GM12878 (cell line): ENCODE measurements around the gene PTPRN2. TPM values are rescaled to one million over a fixed set of nuclear protein-coding genes. Genes with fewer than 3 reads are reported as not detected.

Experiments
- ATAC-seq: fragments of 200-7000 bp; cut with Tn5 transposase; 3 replicates; pipeline ENCODE4 v1.9.1; 2020; ENCODE audit warnings: mild to moderate bottlenecking, moderate library complexity
- BruUV-seq: library from RNA; stranded (reverse); fragments of 400-500 nt; replicated peaks from 2 replicates; lab custom pipeline; 2021; lab: Mats Ljungman, UMichigan
- CTCF ChIA-PET: fragments of 300-600 bp; sonication (Branson Sonifier 250); formaldehyde crosslinking; extraction: SDS; loops from one replicate; lab custom pipeline; 2021; ENCODE audit warnings: inconsistent platforms; lab: Yijun Ruan, JAX
- POLR2A ChIA-PET: fragments of 350-600 bp; formaldehyde crosslinking; extraction: SDS; loops from one replicate; lab custom pipeline; 2021; ENCODE audit warnings: inconsistent platforms; lab: Charles Lee
- RAD21 ChIA-PET: fragments of 300-600 bp; sonication (Branson Sonifier 250); formaldehyde crosslinking; loops from one replicate; lab custom pipeline; 2023; ENCODE audit warnings: antibody characterized with exemption; ENCODE audit not compliant: unreplicated experiment; lab: Charles Lee
- SMC1A ChIA-PET: fragments of 300-600 bp; sonication (Branson Sonifier 250); formaldehyde crosslinking; loops from one replicate; lab custom pipeline; 2023; ENCODE audit not compliant: unreplicated experiment, uncharacterized antibody; lab: Charles Lee
- DNase-seq: peaks from one replicate; pipeline ENCODE4 v3.0.0-alpha.2; 2011; ENCODE audit warnings: low read depth, low spot score
- FAIRE-seq: peaks from 3 replicates; lab custom pipeline; 2011; peaks lifted over from hg19 to GRCh38; lab: Jason Lieb, UNC
- H2AFZ ChIP-seq: 2 replicates; pipeline ENCODE4 v1.6.0; 2011; ENCODE audit warnings: low read depth, low read length, control low read depth; ENCODE audit not compliant: control insufficient read depth
- H3K27ac ChIP-seq: 2 replicates; pipeline ENCODE4 v1.5.1; 2011; ENCODE audit warnings: control low read depth; ENCODE audit not compliant: control insufficient read depth, insufficient read depth
- H3K27me3 ChIP-seq, 2 experiments: replicated peaks in 1 of 2; 2 replicates each; pipeline versions ENCODE4 v1.6.0 to v1.6.1; 2011; ENCODE audit warnings: low read length in 1 of 2; ENCODE audit not compliant: control insufficient read depth in 2 of 2, insufficient read depth in 2 of 2
- H3K36me3 ChIP-seq, 2 experiments: 2 replicates each; pipeline ENCODE4 v1.5.1; 2011; ENCODE audit warnings: low read length in 1 of 2; ENCODE audit not compliant: control insufficient read depth in 2 of 2, insufficient read depth in 2 of 2
- H3K4me1 ChIP-seq: 2 replicates; pipeline ENCODE4 v1.6.1; 2011; ENCODE audit warnings: mild to moderate bottlenecking, low read length, moderate library complexity, mixed read lengths; ENCODE audit not compliant: control insufficient read depth, insufficient read depth
- H3K4me2 ChIP-seq: 2 replicates; pipeline ENCODE4 v1.6.0; 2011; ENCODE audit warnings: control low read depth; ENCODE audit not compliant: control insufficient read depth, insufficient read depth
- H3K4me3 ChIP-seq: fragments of 200-600 bp; sonication (generic); 2 replicates; pipeline ENCODE4 v1.5.1; 2016
- H3K79me2 ChIP-seq: 2 replicates; pipeline ENCODE4 v1.6.0; 2011; ENCODE audit warnings: low read length; ENCODE audit not compliant: control insufficient read depth, insufficient read depth
- H3K9ac ChIP-seq: 2 replicates; pipeline ENCODE4 v1.8.0; 2011; ENCODE audit warnings: low read length, control low read depth, mixed read lengths; ENCODE audit not compliant: control insufficient read depth, insufficient read depth
- H3K9me3 ChIP-seq: replicated peaks from 3 replicates; pipeline ENCODE4 v1.5.1; 2011; ENCODE audit warnings: mild to moderate bottlenecking, low read length; ENCODE audit not compliant: control insufficient read depth, insufficient read depth
- H4K20me1 ChIP-seq: 2 replicates; pipeline ENCODE4 v1.6.0; 2011; ENCODE audit not compliant: control insufficient read depth, insufficient read depth
- BACH1 ChIP-seq: fragments of 450-650 bp; IDR thresholded peaks from 2 replicates; pipeline ENCODE4 v1.6.1; 2017; ENCODE audit warnings: mild to moderate bottlenecking, borderline replicate concordance
- BCL11A ChIP-seq: IDR thresholded peaks from 2 replicates; pipeline ENCODE4 v1.6.1; 2011; ENCODE audit warnings: low read depth, low read length
- BRCA1 ChIP-seq: IDR thresholded peaks from 2 replicates; pipeline ENCODE4 v1.6.1; 2011; ENCODE audit warnings: low read depth, low read length, improper control_type of control experiment
- ETV6 ChIP-seq, 2 experiments: fragments of 450-650 bp in 1 of 2; IDR thresholded peaks in 1 of 2; conservative IDR thresholded peaks in 1 of 2; 2 replicates each; pipeline ENCODE4 v1.6.1; 2014; ENCODE audit warnings: antibody characterized with exemption in 1 of 2, borderline replicate concordance in 1 of 2, low read depth in 1 of 2, mild to moderate bottlenecking in 1 of 2, moderate library complexity in 1 of 2
- FOXM1 ChIP-seq: IDR thresholded peaks from 2 replicates; pipeline ENCODE4 v1.6.1; 2012; ENCODE audit warnings: low read depth, mild to moderate bottlenecking, inconsistent platforms, low read length, moderate library complexity
- HCFC1 ChIP-seq: fragments of 150-350 bp; IDR thresholded peaks from 2 replicates; pipeline ENCODE4 v1.6.1; 2014; ENCODE audit warnings: low read length
- HSF1 ChIP-seq: fragments of 150-350 bp; IDR thresholded peaks from 2 replicates; pipeline ENCODE4 v1.6.1; 2014; ENCODE audit warnings: mild to moderate bottlenecking, low read depth, low read length
- IKZF1 ChIP-seq: fragments of 450-650 bp; conservative IDR thresholded peaks from 2 replicates; pipeline ENCODE4 v1.6.1; 2017; ENCODE audit warnings: antibody characterized with exemption, mild to moderate bottlenecking
- IRF3 ChIP-seq: fragments of 450-650 bp; IDR thresholded peaks from 2 replicates; pipeline ENCODE4 v1.6.1; 2014; ENCODE audit warnings: mild to moderate bottlenecking
- MTA2 ChIP-seq: fragments of 450-650 bp; IDR thresholded peaks from 2 replicates; pipeline ENCODE4 v1.6.1; 2016; ENCODE audit warnings: low read depth, mild to moderate bottlenecking, moderate library complexity
- MXI1 ChIP-seq: fragments of 150-350 bp; IDR thresholded peaks from 2 replicates; pipeline ENCODE4 v1.6.1; 2011; ENCODE audit warnings: low read depth, mild to moderate bottlenecking, inconsistent platforms, low read length, improper control_type of control experiment
- MYB ChIP-seq: fragments of 150-350 bp; IDR thresholded peaks from 2 replicates; pipeline ENCODE4 v1.6.1; 2014; ENCODE audit warnings: mild to moderate bottlenecking, low read depth, low read length, borderline replicate concordance
- NR2F1 ChIP-seq: fragments of 450-650 bp; conservative IDR thresholded peaks from 2 replicates; pipeline ENCODE4 v1.6.1; 2017; ENCODE audit warnings: mild to moderate bottlenecking
- RBBP5 ChIP-seq: fragments of 200-600 bp; sonication (generic); conservative IDR thresholded peaks from 2 replicates; pipeline ENCODE4 v1.6.1; 2016
- RFX5 ChIP-seq: IDR thresholded peaks from 2 replicates; pipeline ENCODE4 v1.6.1; 2011; ENCODE audit warnings: low read depth, low read length, improper control_type of control experiment
- SREBF2 ChIP-seq: IDR thresholded peaks from 2 replicates; pipeline ENCODE4 v1.6.1; 2012; ENCODE audit warnings: mild to moderate bottlenecking, low read length
- STAT1 ChIP-seq: fragments of 450-650 bp; conservative IDR thresholded peaks from 2 replicates; pipeline ENCODE4 v1.6.1; 2014; ENCODE audit warnings: antibody characterized with exemption, mild to moderate bottlenecking
- TARDBP ChIP-seq: IDR thresholded peaks from 2 replicates; pipeline ENCODE4 v1.6.1; 2016; ENCODE audit warnings: borderline replicate concordance
- WGBS: methylation state at CpG from one replicate; pipeline ENCODE4 v1.1.6; 2016; ENCODE audit warnings: low lambda C conversion rate; ENCODE audit not compliant: insufficient replicate concordance, insufficient coverage; ENCODE audit errors: missing lambda C conversion rate; 5-methylcytosine and 5-hydroxymethylcytosine counted together
- in situ Hi-C: fragments of 300-500 bp; cut with MboI; formaldehyde crosslinking; loops from 9 replicates; pipeline ENCODE4 v1.14.3; 2018; ENCODE audit warnings: mixed read lengths
- intact Hi-C: fragments of 100-400 bp; cut with micrococcal nuclease; formaldehyde crosslinking; loops from one replicate; pipeline ENCODE4 v1.14.2; 2022; ENCODE audit not compliant: unreplicated experiment
- polyA plus RNA-seq, 11 experiments: library from polyadenylated mRNA; depleted of rRNA in 4 of 11; unstranded in 6 of 11; stranded (reverse) in 5 of 11; fragments of >200 nt; fragmentation: Nextera tagmentation in 4 of 11; fragmentation: Illumina TruSeq in 1 of 11; extraction: Ambion mirVana in 4 of 11; extraction: Trizol in 1 of 11; gene quantifications; 1 replicate in 1 of 11; 2 replicates in 10 of 11; pipeline versions ENCODE4 v1.2.1 to v1.2.3, GENCODE V29; 2011 to 2016; ENCODE audit warnings: inconsistent platforms in 2 of 11, missing spikeins in 2 of 11, low read depth in 1 of 11
- total RNA-seq, 4 experiments: library from RNA; depleted of rRNA in 3 of 4; stranded (reverse); fragments of >200 nt in 3 of 4; fragmentation: Illumina TruSeq in 1 of 4; extraction: Trizol in 1 of 4; gene quantifications; 2 replicates each; pipeline versions ENCODE4 v1.2.1 to v1.2.3, GENCODE V29; 2013 to 2021

PTPRN2 gene
- total and polyA plus RNA-seq, 10 of the 15 experiments (the other 5 are each of a cell fraction or from before 2014, with no cell fraction given), result 5.4 TPM; not detected in 9

GRCh38 chr7:157646551-157646950 lies 941.1 kb downstream of the PTPRN2 start (continued):
- TF ChIP-seq ETV6 (conservative IDR thresholded peaks at IDR 0.05 in 1 of 2, IDR thresholded peaks at IDR 0.05 in 1 of 2; ENCODE audit: borderline replicate concordance in 1 of 2, low read depth in 1 of 2), result no peak
- TF ChIP-seq IRF3, result no peak

GRCh38 chr7:157645539-157645938 lies 942.1 kb downstream of the PTPRN2 start:
- CTCF ChIA-PET, result no interaction called here
- SMC1A ChIA-PET, result no interaction called here
- no peaks in the 10 kb centered on the region for H3K27me3 ChIP-seq
- H3K4me3 ChIP-seq, result no peak overlapping the region
- no TSS peak for BruUV-seq
- peaks cover 1% of the 10 kb centered on the region; the same call in 2 of the 3 replicates for H3K9me3 ChIP-seq
- in situ Hi-C loops, result no loop called here
- 63% methylated on average over 12 of the region's 12 CpGs for WGBS
- intact Hi-C loops, result no loop called here
- RAD21 ChIA-PET, result no interaction called here
- no peaks in the 10 kb centered on the region for H3K79me2 ChIP-seq
- H3K36me3 ChIP-seq, result no peaks in the 10 kb centered on the region
- ATAC-seq, result no peak
- H3K27ac ChIP-seq, result no peak overlapping the region
- no peak overlapping the region for H3K9ac ChIP-seq
- TF ChIP-seq NR2F1 (no peak), SREBF2 (no peak), FOXM1 (no peak), RBBP5 (no peak), ETV6 (conservative IDR thresholded peaks at IDR 0.05 in 1 of 2, IDR thresholded peaks at IDR 0.05 in 1 of 2; ENCODE audit: borderline replicate concordance in 1 of 2, low read depth in 1 of 2) (no peak), STAT1 (no peak), BRCA1 (no peak), MYB (no peak), HCFC1 (no peak), MXI1 (no peak), RFX5 (no peak), MTA2 (no peak), BACH1 (no peak), HSF1 (no peak), BCL11A (no peak), IKZF1 (no peak), TARDBP (no peak)
- no peak for FAIRE-seq
- no peak overlapping the region for H2AFZ ChIP-seq
- no peak overlapping the region for H3K4me2 ChIP-seq
- POLR2A ChIA-PET, result no interaction called here
- H3K4me1 ChIP-seq, result no peaks in the 10 kb centered on the region
- no peaks in the 10 kb centered on the region for H4K20me1 ChIP-seq
- DNase-seq, result no peak
